Measurements from ENCODE around the gene DUSP10. TPM values are rescaled to one million over a fixed set of nuclear protein-coding genes. Genes with fewer than 3 reads are reported as not detected.

DUSP10 gene
- total and polyA plus RNA-seq, 2 of the 13 experiments (the other 11 are each of a cell fraction or from before 2014, with no cell fraction given) = 2.1 to 4.4 TPM

DNA sequence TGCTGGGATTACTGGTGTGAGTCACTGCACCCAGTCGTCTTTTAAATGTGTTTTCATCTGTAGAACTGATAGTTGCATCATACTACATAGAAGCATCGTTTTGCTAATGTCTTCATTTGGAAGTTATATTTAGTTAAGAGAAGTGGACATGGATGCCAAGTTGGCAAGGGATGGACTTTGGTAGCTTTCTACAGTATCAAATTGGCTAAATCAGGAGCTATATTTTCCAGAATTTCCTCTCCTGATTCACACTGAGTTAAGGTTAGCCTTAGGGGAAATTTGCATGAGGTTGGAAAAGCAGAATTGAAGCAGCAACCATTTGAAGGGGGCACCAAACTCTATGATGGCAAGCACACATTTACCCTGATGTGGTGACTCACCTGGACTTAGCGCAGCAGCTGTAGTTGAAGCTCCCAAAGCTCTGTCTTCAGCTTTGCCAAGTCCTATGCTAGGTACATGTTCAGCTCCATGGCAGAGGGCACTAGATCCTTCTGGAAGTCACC is 43.9 kb downstream of the DUSP10 start:
- H3K36me3 ChIP-seq (replicated peaks in 1 of 2; ENCODE audit: control insufficient read depth in 1 of 2, insufficient read depth in 2 of 2, low read length in 2 of 2) = no peaks in the 10 kb centered on the region
- H3K27me3 ChIP-seq (ENCODE audit: control insufficient read depth in 1 of 2, insufficient read depth in 2 of 2, low read length in 2 of 2) = no peaks in the 10 kb centered on the region
- BruUV-seq (replicated peaks) = no TSS peak
- ATAC-seq (no peak), DNase-seq (ENCODE audit: low spot score) (no peak), FAIRE-seq (no peak)
- H3K9me3 ChIP-seq (ENCODE audit: low read length) = 0 out of 2 replicates have a peak, but pooled peaks cover 5% of the 10 kb centered on the region
- no peak overlapping the region for H3K4me2 ChIP-seq (ENCODE audit: low read depth, low read length)
- 44% methylated on average over 3 of the region's 3 CpGs for WGBS (ENCODE audit: low lambda C conversion rate)
- in situ Hi-C loops (cut with HindIII; ENCODE audit: extremely low pct_ligation_motif_present, low pct_unique_long_range_greater_than_20kb) = no loop called here
- intact Hi-C loops (cut with micrococcal nuclease; ENCODE audit: unreplicated experiment) = no loop called here
- no peaks in the 10 kb centered on the region for H3K79me2 ChIP-seq (ENCODE audit: insufficient read depth, low read length)
- no peak for TF ChIP-seq ZFP36 (IDR thresholded peaks at IDR 0.05; ENCODE audit: borderline replicate concordance, low read depth, low read length, partially characterized antibody)
- ChIA-PET CTCF (ENCODE audit: low intra/inter-chr PET ratio, low total read pairs) (no interaction called here), POLR2A (interaction anchor here (1.5 kb wide), 1 partner anchor 20 kb away, joined by 4 read pairs; no protein-coding TSS in a partner anchor)
- no peak overlapping the region for H3K4me3 ChIP-seq (replicated peaks in 1 of 3; ENCODE audit: insufficient read depth in 1 of 3, low read depth in 2 of 3, low read length in 3 of 3)
- H3K9ac ChIP-seq (ENCODE audit: insufficient read depth, low read depth, low read length) = no peak overlapping the region
- no peak overlapping the region for H2AFZ ChIP-seq (ENCODE audit: low read length)
- H3K27ac ChIP-seq (ENCODE audit: extremely low read length, insufficient read depth, low read length) = no peak overlapping the region
- H3K4me1 ChIP-seq (ENCODE audit: insufficient read depth, low read length) = peaks cover 9% of the 10 kb centered on the region
- no peaks in the 10 kb centered on the region for H4K20me1 ChIP-seq (ENCODE audit: insufficient read depth, low read length)

DNA sequence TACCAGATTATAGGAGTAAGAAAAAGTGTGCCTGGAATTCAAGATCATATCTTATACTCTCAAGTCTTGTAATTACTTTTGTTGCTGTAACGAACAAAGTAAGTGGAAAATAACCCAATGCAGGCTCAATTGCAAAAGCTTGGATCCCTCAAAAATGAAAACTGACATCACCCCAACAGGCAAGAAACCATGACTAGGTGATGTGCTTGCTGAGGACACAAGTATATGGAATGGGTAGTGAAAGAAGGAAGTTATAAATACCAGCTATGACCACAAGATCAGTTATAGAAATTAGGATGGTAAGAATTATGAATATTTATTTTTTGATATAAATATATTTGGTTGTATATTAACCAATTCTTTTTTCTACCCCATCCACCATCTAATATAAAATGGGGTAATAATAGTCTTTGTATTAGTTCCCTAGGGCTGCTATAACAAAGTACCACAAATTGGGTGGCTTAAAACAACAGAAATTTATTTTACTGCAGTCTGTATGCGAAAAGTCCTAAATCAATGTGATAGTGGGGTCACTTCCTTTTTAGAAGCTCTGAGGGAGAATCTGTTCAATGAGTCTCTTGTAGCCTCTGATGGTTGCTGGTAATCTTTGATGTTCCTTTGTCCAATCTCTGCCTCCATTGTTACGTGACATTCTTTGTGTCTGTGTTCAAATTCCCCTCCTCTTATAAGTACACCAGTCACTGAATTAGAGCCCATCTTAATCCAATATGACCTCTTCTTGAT is 45.0 kb downstream of the DUSP10 start:
- H4K20me1 ChIP-seq (ENCODE audit: insufficient read depth, low read length) = no peaks in the 10 kb centered on the region
- no TSS peak for BruUV-seq (replicated peaks)
- H3K79me2 ChIP-seq (ENCODE audit: insufficient read depth, low read length) = no peaks in the 10 kb centered on the region
- H2AFZ ChIP-seq (ENCODE audit: low read length) = no peak overlapping the region
- WGBS (ENCODE audit: low lambda C conversion rate) = 72% methylated on average over 3 of the region's 3 CpGs
- 0 out of 2 replicates have a peak, but pooled peaks cover 5% of the 10 kb centered on the region for H3K9me3 ChIP-seq (ENCODE audit: low read length)
- ChIA-PET POLR2A (no interaction called here), CTCF (ENCODE audit: low intra/inter-chr PET ratio, low total read pairs) (no interaction called here)
- no peak for DNase-seq (ENCODE audit: low spot score)
- no peak overlapping the region for H3K4me3 ChIP-seq (replicated peaks in 1 of 3; ENCODE audit: insufficient read depth in 1 of 3, low read depth in 2 of 3, low read length in 3 of 3)
- ATAC-seq = no peak
- intact Hi-C loops (cut with micrococcal nuclease; ENCODE audit: unreplicated experiment) (no loop called here), in situ Hi-C loops (cut with HindIII; ENCODE audit: extremely low pct_ligation_motif_present, low pct_unique_long_range_greater_than_20kb) (no loop called here)
- H3K27ac ChIP-seq (ENCODE audit: extremely low read length, insufficient read depth, low read length) = no peak overlapping the region
- no peaks in the 10 kb centered on the region for H3K27me3 ChIP-seq (ENCODE audit: control insufficient read depth in 1 of 2, insufficient read depth in 2 of 2, low read length in 2 of 2)
- H3K4me2 ChIP-seq (ENCODE audit: low read depth, low read length) = no peak overlapping the region
- FAIRE-seq = no peak
- no peaks in the 10 kb centered on the region for H3K36me3 ChIP-seq (replicated peaks in 1 of 2; ENCODE audit: control insufficient read depth in 1 of 2, insufficient read depth in 2 of 2, low read length in 2 of 2)
- no peak overlapping the region for H3K9ac ChIP-seq (ENCODE audit: insufficient read depth, low read depth, low read length)
- peaks cover 7% of the 10 kb centered on the region for H3K4me1 ChIP-seq (ENCODE audit: insufficient read depth, low read length)
- no peak for TF ChIP-seq NFE2L2 (IDR thresholded peaks at IDR 0.05; ENCODE audit: low read length)
- TF ChIP-seq SCMH1 (CRISPR knock-in tag; IDR thresholded peaks at IDR 0.05; ENCODE audit: borderline replicate concordance) = no peak
- no peak for TF ChIP-seq ZNF333 (CRISPR knock-in tag; IDR thresholded peaks at IDR 0.05; ENCODE audit: borderline replicate concordance)
- TF ChIP-seq, protein P1, sequence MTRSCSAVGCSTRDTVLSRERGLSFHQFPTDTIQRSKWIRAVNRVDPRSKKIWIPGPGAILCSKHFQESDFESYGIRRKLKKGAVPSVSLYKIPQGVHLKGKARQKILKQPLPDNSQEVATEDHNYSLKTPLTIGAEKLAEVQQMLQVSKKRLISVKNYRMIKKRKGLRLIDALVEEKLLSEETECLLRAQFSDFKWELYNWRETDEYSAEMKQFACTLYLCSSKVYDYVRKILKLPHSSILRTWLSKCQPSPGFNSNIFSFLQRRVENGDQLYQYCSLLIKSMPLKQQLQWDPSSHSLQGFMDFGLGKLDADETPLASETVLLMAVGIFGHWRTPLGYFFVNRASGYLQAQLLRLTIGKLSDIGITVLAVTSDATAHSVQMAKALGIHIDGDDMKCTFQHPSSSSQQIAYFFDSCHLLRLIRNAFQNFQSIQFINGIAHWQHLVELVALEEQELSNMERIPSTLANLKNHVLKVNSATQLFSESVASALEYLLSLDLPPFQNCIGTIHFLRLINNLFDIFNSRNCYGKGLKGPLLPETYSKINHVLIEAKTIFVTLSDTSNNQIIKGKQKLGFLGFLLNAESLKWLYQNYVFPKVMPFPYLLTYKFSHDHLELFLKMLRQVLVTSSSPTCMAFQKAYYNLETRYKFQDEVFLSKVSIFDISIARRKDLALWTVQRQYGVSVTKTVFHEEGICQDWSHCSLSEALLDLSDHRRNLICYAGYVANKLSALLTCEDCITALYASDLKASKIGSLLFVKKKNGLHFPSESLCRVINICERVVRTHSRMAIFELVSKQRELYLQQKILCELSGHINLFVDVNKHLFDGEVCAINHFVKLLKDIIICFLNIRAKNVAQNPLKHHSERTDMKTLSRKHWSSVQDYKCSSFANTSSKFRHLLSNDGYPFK (CRISPR knock-in tag; IDR thresholded peaks at IDR 0.05; ENCODE audit: borderline replicate concordance) = no peak
- TF ChIP-seq NFIC (IDR thresholded peaks at IDR 0.05; ENCODE audit: low read length) = no peak
- TF ChIP-seq PAX8 (CRISPR knock-in tag; IDR thresholded peaks at IDR 0.05; ENCODE audit: borderline replicate concordance) = no peak
- TF ChIP-seq ESRRA (CRISPR knock-in tag; IDR thresholded peaks at IDR 0.05; ENCODE audit: low read depth) = no peak
- TF ChIP-seq, protein P2, sequence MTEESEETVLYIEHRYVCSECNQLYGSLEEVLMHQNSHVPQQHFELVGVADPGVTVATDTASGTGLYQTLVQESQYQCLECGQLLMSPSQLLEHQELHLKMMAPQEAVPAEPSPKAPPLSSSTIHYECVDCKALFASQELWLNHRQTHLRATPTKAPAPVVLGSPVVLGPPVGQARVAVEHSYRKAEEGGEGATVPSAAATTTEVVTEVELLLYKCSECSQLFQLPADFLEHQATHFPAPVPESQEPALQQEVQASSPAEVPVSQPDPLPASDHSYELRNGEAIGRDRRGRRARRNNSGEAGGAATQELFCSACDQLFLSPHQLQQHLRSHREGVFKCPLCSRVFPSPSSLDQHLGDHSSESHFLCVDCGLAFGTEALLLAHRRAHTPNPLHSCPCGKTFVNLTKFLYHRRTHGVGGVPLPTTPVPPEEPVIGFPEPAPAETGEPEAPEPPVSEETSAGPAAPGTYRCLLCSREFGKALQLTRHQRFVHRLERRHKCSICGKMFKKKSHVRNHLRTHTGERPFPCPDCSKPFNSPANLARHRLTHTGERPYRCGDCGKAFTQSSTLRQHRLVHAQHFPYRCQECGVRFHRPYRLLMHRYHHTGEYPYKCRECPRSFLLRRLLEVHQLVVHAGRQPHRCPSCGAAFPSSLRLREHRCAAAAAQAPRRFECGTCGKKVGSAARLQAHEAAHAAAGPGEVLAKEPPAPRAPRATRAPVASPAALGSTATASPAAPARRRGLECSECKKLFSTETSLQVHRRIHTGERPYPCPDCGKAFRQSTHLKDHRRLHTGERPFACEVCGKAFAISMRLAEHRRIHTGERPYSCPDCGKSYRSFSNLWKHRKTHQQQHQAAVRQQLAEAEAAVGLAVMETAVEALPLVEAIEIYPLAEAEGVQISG (CRISPR knock-in tag; IDR thresholded peaks at IDR 0.05) = no peak
- TF ChIP-seq SUZ12 (IDR thresholded peaks at IDR 0.05; ENCODE audit: low read depth, low read length) = no peak
- no peak for TF ChIP-seq MLLT10 (CRISPR knock-in tag; IDR thresholded peaks at IDR 0.05)
- no peak for TF ChIP-seq ZBTB3 (CRISPR knock-in tag; IDR thresholded peaks at IDR 0.05; ENCODE audit: borderline replicate concordance, low read depth)
